Stimulated activated CD8-positive, alpha-beta memory T cell treated with anti-CD3 and anti-CD28 coated beads, Interleukin-4, amount 100 ng/mL, for 4 hours (primary cell): ENCODE data around the gene SREBF2.

Source experiments
- DNase-seq, 2 donors: peaks; one replicate each; pipeline ENCODE4 v3.0.0-alpha.2; 2020; ENCODE audit warnings: low read depth in 2 of 2, low spot score in 1 of 2

The SREBF2 gene

DNA sequence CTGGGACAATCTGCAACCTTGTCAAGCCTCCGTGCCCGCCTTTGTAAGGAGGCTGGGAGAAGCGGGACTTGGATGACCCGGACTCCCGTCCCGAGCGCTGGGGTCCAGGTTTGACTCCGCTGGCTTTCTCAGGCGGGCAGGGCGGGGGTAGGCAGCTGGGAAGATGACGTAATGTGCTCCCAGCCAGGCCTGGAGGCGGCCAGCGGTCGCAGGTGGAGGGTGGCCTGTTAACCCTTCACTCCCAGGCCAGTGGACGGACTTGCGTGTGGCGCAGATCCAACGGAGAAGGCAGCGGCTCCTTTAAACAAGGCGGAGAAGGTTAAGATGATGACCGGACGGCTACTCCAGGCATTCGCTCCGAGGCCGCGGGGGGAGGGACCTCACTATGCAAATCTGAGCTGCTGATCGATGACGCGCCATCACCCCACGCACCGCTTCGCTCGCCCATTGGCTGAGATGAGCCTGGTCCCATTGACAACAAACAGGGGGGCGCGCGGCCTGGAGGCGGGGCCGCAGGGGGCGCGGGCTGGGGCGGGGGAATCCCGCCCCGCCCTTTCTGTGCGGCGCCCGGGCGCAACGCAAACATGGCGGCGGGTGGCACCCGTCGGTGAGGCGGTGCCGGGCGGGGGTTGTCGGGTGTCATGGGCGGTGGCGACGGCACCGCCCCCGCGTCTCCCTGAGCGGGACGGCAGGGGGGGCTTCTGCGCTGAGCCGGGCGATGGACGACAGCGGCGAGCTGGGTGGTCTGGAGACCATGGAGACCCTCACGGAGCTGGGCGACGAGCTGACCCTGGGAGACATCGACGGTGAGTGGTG is at the start of gene SREBF2:
Gene SREBF2 (plus strand): TSS at position 553 of the 816 bp plus-strand sequence. CDS start 166 bp downstream, at position 719.
- peak; percentile 97 to 100 for DNase-seq

DNA sequence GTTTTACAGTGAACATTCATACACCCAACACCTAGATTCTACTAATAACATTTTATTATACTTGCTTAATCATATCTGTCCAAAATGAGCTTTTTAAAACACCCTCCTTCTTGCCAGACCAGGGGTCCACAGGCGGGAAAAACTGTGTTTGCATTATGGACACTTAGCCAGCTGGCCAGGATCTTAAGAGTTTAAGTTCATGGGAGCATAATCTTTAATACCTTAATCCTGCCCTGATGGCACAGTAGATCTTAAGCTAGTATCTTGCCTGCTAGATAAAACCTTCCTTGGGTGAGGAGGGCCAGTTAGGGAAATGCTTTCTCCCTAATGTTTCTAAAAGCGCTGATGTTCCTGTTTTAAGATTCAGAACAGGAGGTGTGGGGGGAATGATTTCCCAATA is 45.6 kb upstream of the SREBF2 start:
- no peak for DNase-seq

DNA sequence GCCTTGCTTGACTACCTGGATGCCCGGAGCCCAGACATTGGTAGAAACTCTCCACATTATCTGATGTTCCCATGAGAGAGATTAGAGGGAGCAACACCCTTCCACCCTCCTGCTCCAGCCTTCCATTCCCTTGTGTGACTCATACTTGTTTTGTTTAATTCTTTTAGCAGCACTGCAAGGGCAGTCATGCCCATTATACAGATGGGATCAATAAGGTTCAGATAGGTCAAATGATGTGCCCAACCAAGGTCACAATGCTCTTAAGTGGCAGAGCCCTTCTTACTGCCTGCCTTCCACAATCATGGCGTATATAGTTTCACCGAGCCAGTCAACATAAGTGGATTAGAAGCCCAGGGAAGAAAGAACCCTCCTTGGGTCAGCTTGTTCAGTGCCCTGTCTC is 39.0 kb upstream of the SREBF2 start:
- no peak for DNase-seq

DNA sequence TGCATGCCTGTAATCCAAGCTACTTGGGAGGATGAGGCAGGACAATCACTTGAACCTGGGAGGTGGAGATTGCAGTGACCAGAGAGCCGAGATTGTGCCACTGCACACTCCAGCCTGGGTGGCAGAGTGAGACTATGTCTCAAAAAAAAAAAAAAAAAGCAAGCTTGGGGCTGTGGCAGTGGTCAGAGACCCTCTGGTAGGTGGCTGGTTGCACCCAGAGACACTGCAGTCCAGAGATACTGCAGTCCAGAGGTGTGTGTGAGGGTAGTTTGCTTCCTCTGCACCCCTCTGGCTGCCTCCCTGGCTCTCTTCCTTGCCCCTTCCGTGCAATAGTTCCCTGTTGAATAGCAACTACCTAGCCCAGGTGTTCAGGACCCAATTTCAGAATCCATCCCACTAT is 34.2 kb upstream of the SREBF2 start:
- no peak for DNase-seq

DNA sequence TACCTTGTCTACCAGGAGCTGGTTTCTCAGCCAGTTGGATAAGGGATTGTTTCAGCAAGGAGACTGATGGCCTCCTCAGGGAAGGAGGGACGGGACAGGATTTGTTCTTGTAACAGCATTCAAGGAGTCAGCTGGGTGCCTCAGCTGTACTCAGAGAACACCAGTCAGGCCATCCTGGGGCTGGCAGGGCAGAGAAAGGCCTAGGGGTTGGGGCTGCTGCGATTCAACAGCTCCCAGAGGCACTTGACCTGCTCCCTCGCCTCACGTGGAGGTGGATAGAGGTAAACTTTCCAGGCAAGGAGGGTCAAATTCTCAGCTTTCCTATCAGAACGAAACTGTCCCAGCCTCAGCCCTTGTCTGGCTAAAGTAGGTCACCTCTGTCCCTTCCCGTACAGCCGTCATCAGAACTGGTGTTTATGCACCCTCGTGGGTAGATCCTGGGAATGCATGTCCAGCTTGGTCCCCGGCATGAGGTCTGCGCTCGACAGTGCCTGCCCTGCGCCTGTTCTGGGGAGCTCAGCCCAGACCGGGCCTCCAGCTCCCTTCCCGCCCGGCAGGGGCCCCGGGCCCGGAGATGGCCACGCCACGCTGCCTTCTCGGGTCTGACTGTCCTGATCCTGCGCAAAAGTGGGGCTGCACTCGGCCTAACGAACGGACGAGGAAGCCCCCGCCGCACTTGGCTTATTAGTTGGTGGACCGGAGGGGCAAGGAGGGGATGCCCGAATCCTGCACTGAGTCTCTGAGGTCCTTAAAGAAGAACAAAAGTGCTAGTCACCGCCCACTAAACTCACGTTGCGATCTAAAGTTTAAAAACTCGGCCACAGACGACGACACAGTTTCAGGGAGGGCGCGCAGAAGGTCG is 33.2 kb upstream of the SREBF2 start:
- no peak for DNase-seq

DNA sequence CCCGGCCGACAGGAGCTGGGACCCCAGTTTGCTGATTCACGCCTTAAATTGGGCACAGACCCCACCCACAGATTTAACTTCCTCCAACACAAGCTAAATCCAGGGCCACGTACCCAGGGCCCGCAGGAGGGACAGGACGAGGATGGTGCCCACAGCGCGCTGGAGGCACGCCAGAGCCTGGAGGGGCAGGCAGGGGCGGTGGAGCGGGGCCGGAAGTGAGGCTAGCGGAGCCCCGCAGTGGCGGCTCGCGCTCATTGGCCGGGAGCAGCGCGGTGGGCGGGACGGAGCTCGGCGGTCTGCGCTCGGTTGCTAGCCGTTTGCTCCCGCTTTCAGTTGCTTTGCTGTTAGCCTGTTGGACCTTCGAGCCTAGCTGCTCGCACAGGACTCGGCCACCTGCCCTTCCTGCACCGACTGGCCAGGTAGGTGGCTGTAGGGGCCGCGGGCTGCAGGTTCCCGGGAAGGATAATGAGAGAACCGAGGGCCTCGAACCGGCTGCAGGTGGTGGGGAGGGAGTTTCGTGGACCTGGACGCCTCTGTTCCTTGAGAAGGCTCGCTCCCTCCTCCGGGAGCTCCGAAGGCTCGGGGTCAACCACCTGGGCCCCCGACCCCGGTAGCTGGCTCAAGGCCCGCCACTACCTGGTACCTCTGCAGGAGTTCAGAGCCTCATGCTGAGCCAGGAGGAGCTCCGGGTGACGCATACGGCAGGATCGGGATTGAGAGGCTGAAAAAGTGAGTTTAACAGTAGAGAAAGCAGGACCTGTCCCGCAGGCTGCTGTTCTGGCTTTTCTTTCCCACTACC is 32.4 kb upstream of the SREBF2 start, which contains the start of gene CCDC134:
Gene CCDC134 (plus strand): TSS at position 332 of the 799 bp plus-strand sequence. CDS start 8,212 bp downstream, outside the sequence.
- peak; percentile 65 to 83 for DNase-seq

DNA sequence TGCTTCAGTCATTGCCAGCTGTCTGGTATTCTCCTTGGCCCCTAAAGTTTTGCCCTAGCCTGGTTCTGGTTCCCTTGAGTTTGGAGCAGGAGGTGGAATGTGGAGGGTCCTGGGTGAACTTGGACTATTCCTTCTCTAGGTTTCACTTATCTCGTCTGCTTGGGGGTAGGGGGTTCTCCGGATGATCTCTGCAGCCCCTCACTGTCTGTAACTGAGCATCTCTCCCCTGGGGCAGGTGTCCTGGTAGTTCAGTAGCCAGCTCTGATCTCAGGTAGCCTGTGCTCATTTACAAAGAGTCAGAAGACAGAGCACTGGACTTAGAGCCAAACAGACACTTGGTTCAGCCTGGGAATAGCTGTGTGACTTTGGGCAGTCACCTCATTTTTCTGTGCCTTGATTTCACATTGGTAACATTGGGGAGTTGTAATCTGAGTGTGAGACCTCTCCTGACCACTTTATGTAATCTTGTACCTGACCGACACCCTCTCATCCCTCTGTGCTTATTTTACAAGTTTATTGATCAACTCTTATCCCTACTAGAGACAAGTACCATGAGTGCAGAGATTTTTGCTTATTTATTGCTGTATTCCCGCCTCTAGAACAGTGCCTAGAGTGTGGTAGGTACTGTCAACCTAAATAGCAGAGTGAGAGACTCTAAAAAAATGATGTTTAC is 31.6 kb upstream of the SREBF2 start:
- no peak for DNase-seq

DNA sequence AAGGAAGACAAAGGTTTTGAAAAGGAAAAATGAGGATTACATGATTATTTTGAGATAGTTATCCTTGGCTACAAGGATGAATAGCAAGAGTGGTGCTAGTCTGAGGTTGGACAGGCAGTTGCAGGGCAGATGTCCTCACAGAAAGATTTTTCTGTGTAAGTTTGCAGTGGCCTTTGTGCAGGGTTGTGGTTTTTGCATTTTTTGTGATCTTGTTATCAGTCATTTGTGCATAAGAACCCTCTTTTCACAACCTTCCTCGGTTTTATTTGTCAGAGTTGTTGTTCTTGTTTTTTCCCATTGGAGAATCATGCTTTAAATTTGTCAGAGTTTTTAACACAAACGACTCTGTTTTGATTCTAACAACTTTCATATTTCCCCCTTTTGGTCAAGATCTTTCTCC is 31.0 kb upstream of the SREBF2 start:
- no peak for DNase-seq

DNA sequence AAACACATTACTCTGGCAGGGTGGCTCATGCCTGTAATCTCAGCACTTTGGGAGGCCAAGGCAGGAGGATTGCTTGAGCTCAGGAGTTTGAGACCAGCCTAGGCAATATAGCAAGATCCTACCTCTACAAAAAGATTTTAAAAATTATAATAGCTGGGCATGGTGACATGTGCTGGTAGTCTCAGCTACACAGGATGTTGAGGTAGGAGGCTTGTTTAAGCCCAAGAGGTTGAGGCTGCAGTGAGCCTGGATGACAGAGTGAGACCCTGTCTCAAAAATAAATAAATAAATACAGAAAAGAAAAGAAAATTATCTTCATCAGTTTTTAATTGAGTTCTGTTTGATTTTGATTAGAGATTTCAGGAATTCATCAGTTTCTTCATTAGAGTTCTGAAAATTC is 27.3 kb upstream of the SREBF2 start:
- DNase-seq = no peak

DNA sequence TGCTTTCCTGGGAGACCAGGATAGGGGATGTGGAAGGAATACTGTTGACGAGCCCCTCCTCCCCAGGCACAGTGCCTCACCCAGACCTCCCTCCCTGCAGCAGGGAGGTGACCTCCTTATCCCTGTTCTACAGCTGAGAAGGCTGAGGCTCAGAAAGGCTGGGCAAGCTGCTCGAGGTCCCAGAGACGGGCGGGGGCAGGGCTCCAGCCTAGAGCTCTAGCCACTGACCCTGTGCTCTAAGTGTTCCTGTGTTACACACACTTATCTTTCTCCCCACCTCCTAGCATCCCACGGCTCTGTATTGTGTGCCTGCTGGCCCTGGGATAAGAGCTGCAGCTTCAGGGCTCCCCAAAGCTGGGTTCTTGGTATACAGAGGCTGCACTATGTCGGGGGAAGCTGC is 24.5 kb upstream of the SREBF2 start:
- DNase-seq = no peak

DNA sequence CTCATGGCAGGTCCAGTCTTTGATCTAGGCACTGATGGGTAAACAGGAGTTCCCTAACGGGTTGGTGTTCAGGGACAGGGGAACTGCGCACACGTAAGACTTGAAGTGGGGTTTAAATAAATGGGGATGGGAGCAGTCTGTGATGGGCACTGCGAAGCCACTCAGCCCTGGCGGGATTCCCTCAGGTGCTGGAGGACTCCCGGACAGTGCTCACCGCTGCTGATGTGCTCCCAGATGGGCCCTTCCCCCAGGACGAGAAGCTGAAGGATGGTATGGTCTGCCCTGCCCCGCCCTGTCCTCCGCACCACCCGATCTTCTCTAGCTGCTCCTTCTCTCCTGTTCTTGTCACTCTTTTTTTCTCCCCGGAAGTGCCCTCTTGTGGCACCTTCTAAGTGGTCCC is 22.9 kb upstream of the SREBF2 start:
- no peak for DNase-seq

DNA sequence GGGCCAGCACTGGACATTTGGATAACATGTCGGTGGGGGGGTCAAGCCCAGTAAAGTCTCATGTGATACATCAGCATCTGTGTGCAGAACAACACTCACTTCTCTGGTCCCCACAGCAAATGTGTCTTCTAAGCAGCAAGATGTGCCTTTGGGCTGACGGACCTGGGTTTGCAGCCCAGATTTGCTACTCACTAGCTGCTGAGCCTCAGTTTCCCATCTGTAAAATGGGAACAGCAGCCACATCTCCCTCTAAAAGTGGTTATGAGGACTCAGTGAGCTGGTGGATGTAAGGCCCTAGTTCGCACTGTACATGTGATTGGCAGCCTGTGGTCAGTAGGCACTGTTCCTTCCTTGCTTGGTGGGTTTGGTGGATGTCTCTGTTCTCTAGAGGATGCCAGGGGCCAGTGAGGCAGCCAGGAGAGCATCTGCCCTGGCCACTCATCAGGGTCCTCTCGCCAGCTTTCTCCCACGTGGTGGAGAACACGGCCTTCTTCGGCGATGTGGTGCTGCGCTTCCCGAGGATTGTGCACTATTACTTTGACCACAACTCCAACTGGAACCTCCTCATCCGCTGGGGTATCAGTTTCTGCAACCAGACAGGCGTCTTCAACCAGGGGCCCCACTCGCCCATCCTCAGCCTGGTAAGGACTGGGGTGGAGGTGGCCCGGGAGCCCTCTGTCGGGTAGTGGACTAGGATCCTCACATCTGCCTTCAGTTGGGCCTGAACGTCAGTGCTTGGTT is 19.9 kb upstream of the SREBF2 start:
- DNase-seq = no peak

DNA sequence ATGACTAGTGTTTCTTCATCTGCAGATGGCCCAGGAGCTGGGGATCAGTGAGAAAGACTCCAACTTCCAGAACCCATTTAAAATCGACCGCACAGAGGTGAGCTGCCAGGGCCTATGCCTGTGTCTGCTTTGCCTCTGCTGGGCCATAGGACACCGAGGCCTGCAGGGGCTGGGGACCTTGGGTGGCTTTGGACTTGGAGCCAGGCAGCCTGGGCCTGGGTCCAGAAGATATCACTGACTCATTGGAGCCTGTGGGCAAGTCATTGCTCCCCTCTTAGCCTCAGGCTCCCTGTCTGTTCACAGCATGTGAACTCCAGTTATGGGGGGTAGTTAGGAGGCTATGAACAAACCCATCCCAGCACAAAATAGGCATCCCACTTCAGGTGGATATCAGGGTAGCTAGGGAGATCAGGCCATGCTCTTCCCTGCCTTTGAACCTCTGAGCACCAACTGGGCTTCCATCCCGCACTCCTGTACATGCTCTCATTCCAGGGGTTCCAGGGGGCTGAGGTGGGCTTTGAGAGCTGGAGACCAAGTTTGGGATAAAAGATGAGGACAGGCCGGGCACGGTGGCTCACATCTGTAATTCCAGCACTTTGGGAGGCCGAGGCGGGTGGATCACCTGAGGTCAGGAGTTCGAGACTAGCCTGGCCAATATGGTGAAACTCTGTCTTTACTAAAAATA is 19.0 kb upstream of the SREBF2 start:
- no peak for DNase-seq

DNA sequence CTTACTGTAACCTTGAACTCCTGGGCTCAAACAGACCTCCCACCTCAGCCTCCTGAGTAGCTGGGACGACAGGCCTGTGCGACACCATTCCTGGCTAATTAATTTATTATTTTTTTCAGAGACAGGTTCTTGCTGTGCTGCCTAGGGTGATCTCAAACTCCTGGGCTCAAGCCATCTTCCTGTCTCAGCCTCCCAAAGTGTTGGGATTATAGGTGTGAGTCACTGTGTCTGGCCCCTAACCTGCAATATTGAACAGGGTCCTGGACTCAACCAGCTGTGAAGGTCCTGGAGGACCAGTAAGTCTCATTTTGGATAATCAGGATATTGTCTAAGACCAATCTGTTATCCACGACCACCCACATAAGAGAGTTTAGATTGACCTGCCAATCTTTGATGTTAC is 17.2 kb upstream of the SREBF2 start:
- DNase-seq = no peak

DNA sequence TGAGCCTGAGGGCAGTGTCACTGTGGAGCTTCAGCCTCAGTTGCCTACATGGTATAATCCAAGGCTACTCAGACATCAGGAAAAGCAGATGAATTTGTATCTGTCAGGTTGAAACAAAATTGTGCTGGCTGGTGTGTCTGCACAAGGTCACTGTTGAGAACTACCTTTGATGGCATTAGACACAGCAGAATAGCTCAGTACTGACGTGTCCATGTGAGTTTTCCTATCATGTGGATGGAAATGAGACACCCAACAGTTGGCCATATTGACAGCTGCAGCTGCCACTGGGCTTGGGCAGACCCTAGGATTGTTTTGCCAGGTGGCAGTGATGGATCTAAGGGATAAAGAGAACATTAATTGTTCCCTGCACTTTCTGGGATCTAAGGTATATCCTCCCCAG is 16.7 kb upstream of the SREBF2 start:
- DNase-seq = no peak

DNA sequence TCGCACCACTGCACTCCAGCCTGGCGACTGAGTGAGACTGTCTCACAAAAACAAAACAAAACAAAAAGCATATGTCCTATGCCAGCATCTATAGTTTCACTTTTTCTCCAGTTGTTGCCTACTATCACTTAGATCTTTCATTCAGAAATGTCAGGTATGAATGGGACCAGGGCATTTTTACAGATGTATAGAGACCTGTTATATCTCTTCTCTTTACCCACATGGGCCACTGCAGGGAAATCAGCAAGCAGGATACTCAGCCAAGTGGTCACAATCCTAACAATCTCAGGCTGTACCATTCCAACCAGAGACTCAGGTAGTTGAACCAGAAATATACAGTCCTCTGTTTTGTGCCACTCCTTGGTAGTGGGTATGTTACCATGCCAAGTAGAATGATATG is 16.0 kb upstream of the SREBF2 start:
- DNase-seq = no peak

DNA sequence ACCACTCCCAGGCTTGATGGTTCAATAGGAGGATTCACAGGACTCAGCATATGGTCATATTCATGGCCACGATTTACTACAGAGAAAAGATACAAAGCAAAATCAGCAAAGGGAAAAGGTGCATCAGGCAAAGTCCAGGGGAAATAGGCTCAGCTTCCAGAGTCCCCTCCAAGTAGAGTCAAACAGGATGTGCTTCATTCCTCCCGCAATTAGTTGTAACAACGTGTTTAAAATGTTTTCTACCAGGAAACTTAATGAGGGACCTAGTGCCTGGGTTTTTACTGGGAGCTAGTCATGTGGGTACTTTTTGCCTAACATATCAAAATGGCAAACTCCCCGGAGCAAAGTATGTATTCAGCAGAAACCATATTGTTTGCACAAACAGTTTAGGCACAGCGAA is 14.9 kb upstream of the SREBF2 start:
- DNase-seq = no peak

DNA sequence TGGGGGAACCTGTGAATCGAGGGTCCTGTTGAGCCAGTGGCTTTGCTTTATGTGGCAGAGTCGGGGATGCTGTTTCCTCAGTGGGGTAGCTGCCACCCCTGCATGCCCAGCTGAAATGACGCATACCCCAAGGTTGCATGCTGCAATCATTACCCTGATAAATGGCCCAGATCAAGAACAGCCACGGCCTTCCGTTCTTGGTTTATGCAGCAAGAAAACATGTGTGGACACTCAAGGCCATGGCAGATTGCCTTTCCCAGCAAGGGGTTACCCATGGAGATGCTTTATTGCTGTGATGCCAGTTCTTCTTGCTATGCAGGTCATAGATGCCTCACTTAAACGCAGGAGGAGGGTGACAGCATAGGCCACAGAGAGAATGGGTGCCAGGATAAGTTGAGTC is 14.3 kb upstream of the SREBF2 start:
- DNase-seq = no peak

DNA sequence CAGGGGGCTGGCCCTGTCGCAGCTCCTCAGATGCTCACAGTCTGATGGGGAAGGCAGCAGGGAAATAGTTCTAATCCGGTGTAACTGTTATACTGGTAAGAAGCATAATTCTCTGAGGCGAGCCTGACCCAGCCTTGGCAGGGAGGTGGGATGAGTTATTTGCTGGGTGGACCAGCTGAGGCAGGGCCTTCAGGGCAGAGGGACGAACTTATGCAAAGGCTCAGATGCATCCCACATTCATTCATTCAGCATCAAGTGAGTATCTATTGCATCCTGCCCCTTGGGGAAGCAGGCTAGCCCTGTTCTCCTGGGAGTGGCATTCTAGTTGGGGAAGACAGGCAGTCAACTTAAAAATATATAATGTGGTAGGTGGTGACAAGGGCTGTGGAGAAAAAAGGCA is 13.6 kb upstream of the SREBF2 start:
- DNase-seq = no peak

DNA sequence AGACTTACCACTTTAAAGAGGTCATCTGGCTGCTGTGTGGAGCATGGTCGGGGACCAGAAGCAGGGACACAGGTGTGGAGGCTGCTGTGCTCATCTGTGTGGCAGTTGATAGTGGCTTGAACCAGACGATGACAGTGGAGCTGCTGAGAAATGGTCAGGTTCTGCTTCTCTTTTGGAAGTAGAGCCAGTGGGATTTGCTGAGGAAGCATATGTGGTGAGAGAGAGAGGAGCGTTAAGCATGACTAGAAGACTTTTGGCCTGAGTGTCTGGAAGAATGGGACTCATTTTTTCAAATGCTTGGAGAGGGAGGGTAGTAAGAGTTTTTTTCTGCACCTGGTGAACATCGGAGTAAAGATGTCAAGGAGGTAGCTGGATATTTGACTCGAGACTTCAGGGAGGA is 12.5 kb upstream of the SREBF2 start:
- no peak for DNase-seq
